Thyroid gland (tissue), 4 donors: Measurements from ENCODE around the gene ATE1. TPM values are rescaled to one million over a fixed set of nuclear protein-coding genes. Genes with fewer than 3 reads are reported as not detected.
A peak's percentile ranks its signal among the peaks of the same experiment; 100 is the strongest.

ENCODE experiments used
- DNase-seq, 2 donors: peaks; one replicate each; pipeline ENCODE4 v3.0.0-alpha.2; 2019
- H3K27ac ChIP-seq, 3 donors: fragments of 200-600 bp; sonication (generic); 1 replicate in 2 of 3; 2 replicates in 1 of 3; pipeline ENCODE4 v1.5.1; 2016 to 2019; ENCODE audit warnings: mild to moderate bottlenecking in 1 of 3, moderate library complexity in 1 of 3
- H3K27me3 ChIP-seq: fragments of 200-600 bp; sonication (generic); one replicate; pipeline ENCODE4 v1.5.1; 2019
- H3K36me3 ChIP-seq, 2 donors: fragments of 200-600 bp; sonication (generic); one replicate each; pipeline ENCODE4 v1.5.1; 2016 to 2019
- H3K4me1 ChIP-seq, 2 donors: fragments of 200-600 bp; sonication (generic); one replicate each; pipeline ENCODE4 v1.5.1; 2017 to 2019
- H3K4me3 ChIP-seq, 3 donors: fragments of 200-600 bp; sonication (generic); replicated peaks in 1 of 3; 1 replicate in 2 of 3; 2 replicates in 1 of 3; pipeline ENCODE4 v1.5.1; 2016; ENCODE audit warnings: mild to moderate bottlenecking in 1 of 3
- H3K9me3 ChIP-seq: fragments of 200-600 bp; sonication (generic); one replicate; pipeline ENCODE4 v1.5.1; 2017
- CTCF ChIP-seq, 6 experiments: fragments of 200-600 bp in 3 of 6; fragments of 450-650 bp in 3 of 6; sonication (generic) in 3 of 6; IDR thresholded peaks; one replicate each; pipeline ENCODE4 v1.5.1; 2016 to 2019; ENCODE audit warnings: antibody characterized with exemption in 6 of 6, mild to moderate bottlenecking in 2 of 6, inconsistent platforms in 1 of 6, moderate library complexity in 1 of 6
- POLR2A ChIP-seq, 2 donors: fragments of 450-650 bp; IDR thresholded peaks; one replicate each; pipeline ENCODE4 v1.6.1; 2017; ENCODE audit warnings: antibody characterized with exemption in 2 of 2, mild to moderate bottlenecking in 2 of 2, moderate library complexity in 1 of 2
- WGBS, 2 donors: methylation state at CpG; one replicate each; pipeline ENCODE4 v1.1.5; 2017; 5-methylcytosine and 5-hydroxymethylcytosine counted together
- intact Hi-C: fragments of 100-400 bp; cut with DNase I; formaldehyde crosslinking; loops from one replicate; pipeline ENCODE4 v1.15.1; 2023
- total RNA-seq, 4 donors: library from RNA; depleted of rRNA; stranded (reverse); fragments of >200 nt; gene quantifications; one replicate each; pipeline ENCODE4 v1.2.3, GENCODE V29; 2016

The ATE1 gene
- total RNA-seq, 4 donors from 2014 or later = 47.3 to 66.0 (median 58.0) TPM

- no peak for TF ChIP-seq POLR2A (IDR thresholded peaks at IDR 0.05)
- no peak for TF ChIP-seq CTCF (IDR thresholded peaks at IDR 0.05)
- Histone ChIP-seq H3K27ac (no peak overlapping the region), H3K27me3 (no peaks in the 10 kb centered on the region), H3K4me3 (no peak overlapping the region), H3K4me1 (peaks cover 6 to 16% of the 10 kb centered on the region in 2 donors), H3K36me3 (peaks cover 0 to 2% of the 10 kb centered on the region in 2 donors), H3K9me3 (no peaks in the 10 kb centered on the region)
- 81 to 83% methylated on average over 2 of the region's 2 CpGs for WGBS, 2 donors
- no peak for DNase-seq
- intact Hi-C loops = no loop called here
These were observed 140.7 kb downstream of the ATE1 start for GRCh38 chr10:121787169-121787568.

GRCh38 chr10:121783782-121784372 is 144.0 kb downstream of the ATE1 start:
- Histone ChIP-seq H3K27ac (no peak overlapping the region), H3K36me3 (no peaks in the 10 kb centered on the region), H3K4me3 (no peak overlapping the region), H3K4me1 (peaks cover 6 to 16% of the 10 kb centered on the region in 2 donors), H3K27me3 (no peaks in the 10 kb centered on the region), H3K9me3 (no peaks in the 10 kb centered on the region)
- intact Hi-C loops = no loop called here
- WGBS, 2 donors = 81 to 82% methylated on average over 6 of the region's 6 CpGs
- DNase-seq = peak; percentile 23 to 25
- no peak for TF ChIP-seq CTCF (IDR thresholded peaks at IDR 0.05)
- TF ChIP-seq POLR2A (IDR thresholded peaks at IDR 0.05) = no peak

- 97 to 99% methylated on average over 4 of the region's 4 CpGs for WGBS, 2 donors
- Histone ChIP-seq H3K4me3 (no peak overlapping the region), H3K9me3 (no peaks in the 10 kb centered on the region), H3K27ac (no peak overlapping the region), H3K36me3 (no peaks in the 10 kb centered on the region), H3K4me1 (peaks cover 6 to 16% of the 10 kb centered on the region in 2 donors), H3K27me3 (no peaks in the 10 kb centered on the region)
- DNase-seq = no peak
- intact Hi-C loops = no loop called here
- TF ChIP-seq POLR2A (IDR thresholded peaks at IDR 0.05) = no peak
- no peak for TF ChIP-seq CTCF (IDR thresholded peaks at IDR 0.05)
These were observed 146.7 kb downstream of the ATE1 start for GRCh38 chr10:121781101-121781500.

GRCh38 chr10:121774813-121775212 is 153.0 kb downstream of the ATE1 start:
- no peaks in the 10 kb centered on the region for H3K27me3 ChIP-seq
- 45 to 56% methylated on average over 2 of the region's 2 CpGs for WGBS, 2 donors
- H3K4me1 ChIP-seq = peaks cover 17 to 22% of the 10 kb centered on the region in 2 donors
- no peak overlapping the region for H3K27ac ChIP-seq
- intact Hi-C loops = no loop called here
- H3K9me3 ChIP-seq = no peaks in the 10 kb centered on the region
- DNase-seq = no peak
- no peaks in the 10 kb centered on the region for H3K36me3 ChIP-seq
- no peak for TF ChIP-seq CTCF (IDR thresholded peaks at IDR 0.05)
- TF ChIP-seq POLR2A (IDR thresholded peaks at IDR 0.05) = no peak
- no peak overlapping the region for H3K4me3 ChIP-seq

GRCh38 chr10:121774404-121774803 is 153.4 kb downstream of the ATE1 start:
- peaks cover 17 to 22% of the 10 kb centered on the region in 2 donors for H3K4me1 ChIP-seq
- TF ChIP-seq POLR2A (IDR thresholded peaks at IDR 0.05) (no peak), CTCF (IDR thresholded peaks at IDR 0.05) (no peak)
- no peak for DNase-seq
- H3K27ac ChIP-seq = no peak overlapping the region
- H3K36me3 ChIP-seq = no peaks in the 10 kb centered on the region
- no peak overlapping the region for H3K4me3 ChIP-seq
- WGBS, 2 donors = 85 to 89% methylated on average over 3 of the region's 3 CpGs
- intact Hi-C loops = no loop called here
- H3K9me3 ChIP-seq = no peaks in the 10 kb centered on the region
- no peaks in the 10 kb centered on the region for H3K27me3 ChIP-seq
